ENCODE measurements around the gene SLC24A3. TPM values are rescaled to one million over a fixed set of nuclear protein-coding genes. Genes with fewer than 3 reads are reported as not detected.

The SLC24A3 gene
- total and polyA plus RNA-seq, 2 experiments from 2014 or later, result 0.48 to 1.7 TPM

GRCh38 chr20:19764207-19764606, 551.8 kb downstream of the SLC24A3 start:
- H3K27ac ChIP-seq, result no peak overlapping the region
- TF ChIP-seq EZH2 (IDR thresholded peaks at IDR 0.05; ENCODE audit: borderline replicate concordance) (no peak), EZH2phosphoT487 (IDR thresholded peaks at IDR 0.05; ENCODE audit: low read depth, severe bottlenecking, unreplicated experiment) (no peak), CTCF (IDR thresholded peaks at IDR 0.05; ENCODE audit: poor library complexity) (no peak)
- no peaks in the 10 kb centered on the region for H3K9me3 ChIP-seq (ENCODE audit: low read depth)
- H3K4me3 ChIP-seq, result no peak overlapping the region
- H3K9me2 ChIP-seq (replicated peaks; ENCODE audit: insufficient read depth), result no peaks in the 10 kb centered on the region
- H3K4me1 ChIP-seq (ENCODE audit: insufficient read depth), result peaks cover 25% of the 10 kb centered on the region
- DNase-seq (ENCODE audit: low spot score), result no peak
- no peak overlapping the region for H2AFZ ChIP-seq
- no peak overlapping the region for H3K4me2 ChIP-seq
- H4K20me1 ChIP-seq (ENCODE audit: insufficient read depth, poor library complexity, severe bottlenecking), result no peaks in the 10 kb centered on the region
- H3K27me3 ChIP-seq, result no peaks in the 10 kb centered on the region
- 60% methylated on average over 8 of the region's 8 CpGs for WGBS (ENCODE audit: low lambda C conversion rate, missing lambda C conversion rate)
- H3K36me3 ChIP-seq (replicated peaks; ENCODE audit: insufficient read depth, low read depth), result no peaks in the 10 kb centered on the region
- H3K79me2 ChIP-seq, result peaks cover 68% of the 10 kb centered on the region

- Histone ChIP-seq H3K4me2 (no peak overlapping the region), H3K27me3 (no peaks in the 10 kb centered on the region), H3K9me2 (replicated peaks; ENCODE audit: insufficient read depth) (no peaks in the 10 kb centered on the region), H2AFZ (no peak overlapping the region), H3K9me3 (ENCODE audit: low read depth) (no peaks in the 10 kb centered on the region), H4K20me1 (ENCODE audit: insufficient read depth, poor library complexity, severe bottlenecking) (no peaks in the 10 kb centered on the region), H3K36me3 (replicated peaks; ENCODE audit: insufficient read depth, low read depth) (no peaks in the 10 kb centered on the region), H3K79me2 (peaks cover 66% of the 10 kb centered on the region), H3K27ac (peak overlapping the region; percentile 37), H3K4me1 (ENCODE audit: insufficient read depth) (peaks cover 14% of the 10 kb centered on the region), H3K4me3 (no peak overlapping the region)
- TF ChIP-seq EZH2 (IDR thresholded peaks at IDR 0.05; ENCODE audit: borderline replicate concordance) (no peak), EZH2phosphoT487 (IDR thresholded peaks at IDR 0.05; ENCODE audit: low read depth, severe bottlenecking, unreplicated experiment) (no peak), CTCF (IDR thresholded peaks at IDR 0.05; ENCODE audit: poor library complexity) (no peak)
- no peak for DNase-seq (ENCODE audit: low spot score)
- 100% methylated on average over 2 of the region's 2 CpGs for WGBS (ENCODE audit: low lambda C conversion rate, missing lambda C conversion rate)
Measured at GRCh38 chr20:19765266-19765665, 552.8 kb downstream of the SLC24A3 start.

GRCh38 chr20:19765913-19766312, 553.5 kb downstream of the SLC24A3 start:
- Histone ChIP-seq H3K4me3 (no peak overlapping the region), H2AFZ (no peak overlapping the region), H3K27ac (peak overlapping the region; percentile 89), H3K4me2 (no peak overlapping the region), H3K4me1 (ENCODE audit: insufficient read depth) (peaks cover 15% of the 10 kb centered on the region), H3K79me2 (peaks cover 62% of the 10 kb centered on the region), H4K20me1 (ENCODE audit: insufficient read depth, poor library complexity, severe bottlenecking) (no peaks in the 10 kb centered on the region), H3K36me3 (replicated peaks; ENCODE audit: insufficient read depth, low read depth) (no peaks in the 10 kb centered on the region), H3K9me3 (ENCODE audit: low read depth) (no peaks in the 10 kb centered on the region), H3K9me2 (replicated peaks; ENCODE audit: insufficient read depth) (no peaks in the 10 kb centered on the region), H3K27me3 (no peaks in the 10 kb centered on the region)
- TF ChIP-seq EZH2 (IDR thresholded peaks at IDR 0.05; ENCODE audit: borderline replicate concordance), result no peak
- no peak for TF ChIP-seq EZH2phosphoT487 (IDR thresholded peaks at IDR 0.05; ENCODE audit: low read depth, severe bottlenecking, unreplicated experiment)
- no peak for TF ChIP-seq CTCF (IDR thresholded peaks at IDR 0.05; ENCODE audit: poor library complexity)
- DNase-seq (ENCODE audit: low spot score), result no peak
- WGBS (ENCODE audit: low lambda C conversion rate, missing lambda C conversion rate), result 98% methylated on average over 4 of the region's 4 CpGs

- TF ChIP-seq EZH2 (IDR thresholded peaks at IDR 0.05; ENCODE audit: borderline replicate concordance), result no peak
- no peak for TF ChIP-seq EZH2phosphoT487 (IDR thresholded peaks at IDR 0.05; ENCODE audit: low read depth, severe bottlenecking, unreplicated experiment)
- no peak for TF ChIP-seq CTCF (IDR thresholded peaks at IDR 0.05; ENCODE audit: poor library complexity)
- Histone ChIP-seq H3K9me2 (replicated peaks; ENCODE audit: insufficient read depth) (no peaks in the 10 kb centered on the region), H3K9me3 (ENCODE audit: low read depth) (no peaks in the 10 kb centered on the region), H3K27ac (peak overlapping the region; percentile 89), H3K27me3 (no peaks in the 10 kb centered on the region), H4K20me1 (ENCODE audit: insufficient read depth, poor library complexity, severe bottlenecking) (no peaks in the 10 kb centered on the region), H3K36me3 (replicated peaks; ENCODE audit: insufficient read depth, low read depth) (no peaks in the 10 kb centered on the region), H3K4me2 (peak overlapping the region; percentile 53), H3K4me3 (no peak overlapping the region), H2AFZ (no peak overlapping the region), H3K79me2 (peaks cover 60% of the 10 kb centered on the region), H3K4me1 (ENCODE audit: insufficient read depth) (peaks cover 17% of the 10 kb centered on the region)
- WGBS (ENCODE audit: low lambda C conversion rate, missing lambda C conversion rate), result 47% methylated on average over 4 of the region's 4 CpGs
- DNase-seq (ENCODE audit: low spot score), result peak; percentile 34
Measured at GRCh38 chr20:19767070-19767469, 554.6 kb downstream of the SLC24A3 start.
